Measurements from ENCODE around the gene DTX4. TPM values are rescaled to one million over a fixed set of nuclear protein-coding genes. Genes with fewer than 3 reads are reported as not detected.

Gene DTX4
- total RNA-seq, 4 donors from 2014 or later, result 8.3 to 11.5 (median 8.9) TPM

DNA sequence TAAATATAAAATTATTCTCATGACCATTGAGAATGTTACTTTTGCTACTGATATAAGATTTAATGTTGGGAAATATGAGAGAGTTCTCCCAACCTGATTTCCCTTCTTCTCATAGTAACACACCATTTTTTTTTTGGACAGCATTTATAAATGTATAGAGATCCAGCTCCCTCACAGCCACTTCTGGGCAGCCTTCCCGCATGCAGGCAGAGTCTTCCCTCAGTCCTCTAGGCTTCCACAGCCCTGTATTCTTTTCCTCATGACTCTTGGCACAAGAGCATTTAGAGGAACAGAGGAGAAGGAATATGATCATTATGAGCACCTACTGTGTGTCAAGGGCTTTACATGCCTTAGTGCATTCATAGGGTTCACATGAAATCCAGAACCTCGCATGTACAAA is 9.0 kb downstream of the DTX4 start:
- Histone ChIP-seq H3K4me3 (no peak overlapping the region), H3K4me1 (peaks cover 15% of the 10 kb centered on the region), H3K36me3 (peaks cover 7% of the 10 kb centered on the region), H3K27me3 (no peaks in the 10 kb centered on the region), H3K27ac (no peak overlapping the region), H3K9me3 (no peaks in the 10 kb centered on the region)
- 90% methylated on average over 2 of the region's 2 CpGs for WGBS
- TF ChIP-seq POLR2AphosphoS5 (IDR thresholded peaks at IDR 0.05) (no peak), EP300 (IDR thresholded peaks at IDR 0.05) (no peak), POLR2A (IDR thresholded peaks at IDR 0.05) (no peak)
- TF ChIP-seq, protein P1, sequence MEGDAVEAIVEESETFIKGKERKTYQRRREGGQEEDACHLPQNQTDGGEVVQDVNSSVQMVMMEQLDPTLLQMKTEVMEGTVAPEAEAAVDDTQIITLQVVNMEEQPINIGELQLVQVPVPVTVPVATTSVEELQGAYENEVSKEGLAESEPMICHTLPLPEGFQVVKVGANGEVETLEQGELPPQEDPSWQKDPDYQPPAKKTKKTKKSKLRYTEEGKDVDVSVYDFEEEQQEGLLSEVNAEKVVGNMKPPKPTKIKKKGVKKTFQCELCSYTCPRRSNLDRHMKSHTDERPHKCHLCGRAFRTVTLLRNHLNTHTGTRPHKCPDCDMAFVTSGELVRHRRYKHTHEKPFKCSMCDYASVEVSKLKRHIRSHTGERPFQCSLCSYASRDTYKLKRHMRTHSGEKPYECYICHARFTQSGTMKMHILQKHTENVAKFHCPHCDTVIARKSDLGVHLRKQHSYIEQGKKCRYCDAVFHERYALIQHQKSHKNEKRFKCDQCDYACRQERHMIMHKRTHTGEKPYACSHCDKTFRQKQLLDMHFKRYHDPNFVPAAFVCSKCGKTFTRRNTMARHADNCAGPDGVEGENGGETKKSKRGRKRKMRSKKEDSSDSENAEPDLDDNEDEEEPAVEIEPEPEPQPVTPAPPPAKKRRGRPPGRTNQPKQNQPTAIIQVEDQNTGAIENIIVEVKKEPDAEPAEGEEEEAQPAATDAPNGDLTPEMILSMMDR (IDR thresholded peaks at IDR 0.05), result no peak
- no peak for DNase-seq (ENCODE audit: low spot score in 2 of 2)

DNA sequence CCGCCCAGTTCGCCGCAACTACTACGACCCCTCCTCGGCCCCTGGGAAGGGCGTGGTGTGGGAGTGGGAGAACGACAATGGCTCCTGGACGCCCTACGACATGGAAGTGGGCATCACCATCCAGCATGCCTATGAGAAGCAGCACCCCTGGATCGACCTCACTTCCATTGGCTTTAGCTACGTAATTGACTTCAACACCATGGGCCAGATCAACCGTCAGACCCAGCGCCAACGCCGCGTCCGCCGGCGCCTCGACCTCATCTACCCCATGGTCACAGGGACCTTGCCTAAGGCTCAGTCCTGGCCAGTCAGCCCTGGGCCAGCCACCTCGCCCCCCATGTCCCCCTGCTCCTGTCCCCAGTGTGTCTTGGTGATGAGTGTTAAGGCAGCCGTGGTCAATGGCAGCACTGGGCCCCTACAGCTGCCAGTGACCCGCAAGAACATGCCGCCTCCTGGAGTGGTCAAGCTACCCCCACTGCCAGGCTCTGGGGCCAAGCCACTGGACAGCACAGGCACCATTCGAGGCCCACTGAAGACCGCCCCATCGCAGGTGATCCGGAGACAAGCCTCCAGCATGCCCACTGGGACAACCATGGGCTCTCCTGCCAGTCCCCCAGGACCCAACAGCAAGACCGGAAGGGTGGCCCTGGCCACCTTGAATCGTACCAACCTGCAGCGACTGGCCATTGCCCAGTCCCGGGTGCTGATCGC is 10.0 kb downstream of the DTX4 start:
- TF ChIP-seq POLR2A (IDR thresholded peaks at IDR 0.05) (no peak), POLR2AphosphoS5 (IDR thresholded peaks at IDR 0.05) (no peak), EP300 (IDR thresholded peaks at IDR 0.05) (no peak)
- TF ChIP-seq, protein P1 (IDR thresholded peaks at IDR 0.05), result no peak
- Histone ChIP-seq H3K4me1 (peaks cover 25% of the 10 kb centered on the region), H3K27ac (no peak overlapping the region), H3K27me3 (no peaks in the 10 kb centered on the region), H3K36me3 (peaks cover 7% of the 10 kb centered on the region), H3K9me3 (no peaks in the 10 kb centered on the region), H3K4me3 (no peak overlapping the region)
- 93% methylated on average over 21 of the region's 33 CpGs for WGBS
- no peak for DNase-seq (ENCODE audit: low spot score in 2 of 2)

DNA sequence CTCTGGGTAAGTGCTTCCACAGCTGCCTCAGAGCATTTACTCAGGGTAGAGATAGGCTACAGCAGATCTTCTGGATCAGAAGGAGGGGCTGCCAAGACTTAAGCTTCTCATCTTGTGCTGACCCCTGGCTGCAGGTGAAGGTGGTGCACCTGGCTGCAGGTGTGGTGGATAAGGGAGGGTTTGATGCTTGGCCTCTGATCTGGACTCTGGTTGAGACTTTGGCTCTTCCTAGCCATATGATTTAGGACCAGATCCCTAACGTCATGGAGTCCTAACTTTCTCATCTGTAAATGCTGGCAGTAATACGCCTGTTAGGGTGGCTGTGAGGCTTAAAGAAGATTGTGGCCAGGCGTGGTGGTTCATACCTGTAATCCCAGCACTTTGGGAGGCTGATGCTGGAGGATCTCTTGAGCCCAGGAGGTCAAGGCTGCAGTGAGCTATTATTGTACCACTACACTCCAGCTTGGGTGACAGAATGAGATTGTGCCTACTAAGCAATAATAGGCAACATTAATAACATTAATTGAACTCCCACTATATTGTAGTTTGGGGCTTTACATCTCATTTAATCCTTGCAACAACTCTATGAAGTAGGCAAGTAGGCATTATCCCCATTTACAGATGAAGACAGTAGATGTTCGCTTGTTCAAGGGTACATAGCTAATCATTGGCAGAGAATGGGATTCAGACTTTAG is 10.7 kb downstream of the DTX4 start:
- peaks cover 26% of the 10 kb centered on the region for H3K4me1 ChIP-seq
- WGBS, result 98% methylated on average over 4 of the region's 4 CpGs
- H3K27me3 ChIP-seq, result no peaks in the 10 kb centered on the region
- peaks cover 7% of the 10 kb centered on the region for H3K36me3 ChIP-seq
- no peak for DNase-seq (ENCODE audit: low spot score in 2 of 2)
- no peak overlapping the region for H3K27ac ChIP-seq
- TF ChIP-seq POLR2AphosphoS5 (IDR thresholded peaks at IDR 0.05), result no peak
- TF ChIP-seq, protein P1 (IDR thresholded peaks at IDR 0.05), result peak in 1 of 2 donors; percentile 28
- H3K4me3 ChIP-seq, result no peak overlapping the region
- no peaks in the 10 kb centered on the region for H3K9me3 ChIP-seq

DNA sequence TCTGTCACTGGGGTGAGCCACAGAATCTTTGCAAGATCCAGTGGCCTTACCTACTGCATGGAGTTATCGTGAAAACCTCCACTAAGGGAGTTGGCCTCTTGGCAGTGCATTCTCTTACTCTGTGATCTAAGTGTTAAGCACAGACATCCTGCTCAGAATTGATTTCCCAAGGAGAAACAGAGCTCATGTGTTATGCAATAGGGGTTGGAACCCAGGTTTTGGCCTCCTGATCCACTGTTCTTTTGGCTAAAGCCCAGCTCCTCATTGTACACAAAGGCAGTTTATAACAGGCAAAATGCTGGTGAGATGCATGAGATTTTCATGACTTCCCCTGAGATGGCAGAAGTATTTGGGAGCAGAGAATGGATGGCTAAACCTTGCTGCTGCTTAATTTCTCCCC is 11.8 kb downstream of the DTX4 start:
- H3K27ac ChIP-seq, result no peak overlapping the region
- H3K4me3 ChIP-seq, result no peak overlapping the region

More for the DNA sequence above, 11.8 kb downstream of the DTX4 start:
- peaks cover 7% of the 10 kb centered on the region for H3K36me3 ChIP-seq
- no peaks in the 10 kb centered on the region for H3K27me3 ChIP-seq
- H3K9me3 ChIP-seq, result no peaks in the 10 kb centered on the region
- TF ChIP-seq, protein P1 (IDR thresholded peaks at IDR 0.05), result no peak
- no peak for TF ChIP-seq POLR2AphosphoS5 (IDR thresholded peaks at IDR 0.05)
- no peak for TF ChIP-seq EP300 (IDR thresholded peaks at IDR 0.05)
- TF ChIP-seq POLR2A (IDR thresholded peaks at IDR 0.05), result no peak
- WGBS, result 71% methylated on average over 1 of the region's 1 CpG
- DNase-seq (ENCODE audit: low spot score in 2 of 2), result no peak
- peaks cover 32% of the 10 kb centered on the region for H3K4me1 ChIP-seq
